ENCODE results near the gene FRMPD4. TPM values are rescaled to one million over a fixed set of nuclear protein-coding genes. Genes with fewer than 3 reads are reported as not detected.

FRMPD4 gene
- total RNA-seq, 1 experiment from 2014 or later: not detected

- no peak for DNase-seq
- CTCF ChIA-PET: no interaction called here
These were observed 281.3 kb downstream of the FRMPD4 start for GRCh38 chrX:12419591-12419990.

GRCh38 chrX:12421918-12422317 lies 283.6 kb downstream of the FRMPD4 start:
- H3K9me2 ChIP-seq (ENCODE audit: insufficient read depth): no peaks in the 10 kb centered on the region
- no peaks in the 10 kb centered on the region for H3F3A ChIP-seq (ENCODE audit: insufficient read depth, low read depth)
- no peak for DNase-seq
- intact Hi-C loops (cut with micrococcal nuclease; ENCODE audit: unreplicated experiment): no loop called here
- H3K4me3 ChIP-seq: no peak overlapping the region
- no peaks in the 10 kb centered on the region for H3K9me3 ChIP-seq (ENCODE audit: insufficient read depth, low read depth)
- no peak overlapping the region for H3K27ac ChIP-seq
- H3K79me2 ChIP-seq (ENCODE audit: low read depth): no peaks in the 10 kb centered on the region
- H4K20me1 ChIP-seq (ENCODE audit: insufficient read depth): no peaks in the 10 kb centered on the region
- BruUV-seq (replicated peaks): no TSS peak
- TF ChIP-seq EZH2 (IDR thresholded peaks at IDR 0.05; ENCODE audit: low read depth) (no peak), CTCF (conservative IDR thresholded peaks at IDR 0.05) (no peak)
- ChIA-PET POLR2A (ENCODE audit: unreplicated experiment) (no interaction called here), CTCF (interaction anchor here (0.6 kb wide), 1 partner anchor 411 kb away, joined by 3 read pairs; no protein-coding TSS in a partner anchor)
- no peak overlapping the region for H3K4me2 ChIP-seq
- no peaks in the 10 kb centered on the region for H3K36me3 ChIP-seq (ENCODE audit: low read depth)
- no peak overlapping the region for H2AFZ ChIP-seq
- H3K27me3 ChIP-seq (ENCODE audit: insufficient read depth, low read depth): no peaks in the 10 kb centered on the region
- no peaks in the 10 kb centered on the region for H3K4me1 ChIP-seq (replicated peaks; ENCODE audit: insufficient read depth)

More at GRCh38 chrX:12419591-12419990, 281.3 kb downstream of the FRMPD4 start:
- H3K79me2 ChIP-seq (ENCODE audit: low read depth): no peaks in the 10 kb centered on the region
- no peaks in the 10 kb centered on the region for H4K20me1 ChIP-seq (ENCODE audit: insufficient read depth)
- no peaks in the 10 kb centered on the region for H3K4me1 ChIP-seq (replicated peaks; ENCODE audit: insufficient read depth)
- no peaks in the 10 kb centered on the region for H3F3A ChIP-seq (ENCODE audit: insufficient read depth, low read depth)
- H2AFZ ChIP-seq: no peak overlapping the region
- no peaks in the 10 kb centered on the region for H3K9me3 ChIP-seq (ENCODE audit: insufficient read depth, low read depth)
- no peak overlapping the region for H3K4me3 ChIP-seq
- no peak overlapping the region for H3K27ac ChIP-seq
- intact Hi-C loops (cut with micrococcal nuclease; ENCODE audit: unreplicated experiment): no loop called here
- no peaks in the 10 kb centered on the region for H3K9me2 ChIP-seq (ENCODE audit: insufficient read depth)
- BruUV-seq (replicated peaks): no TSS peak
- POLR2A ChIA-PET (ENCODE audit: unreplicated experiment): no interaction called here
- H3K36me3 ChIP-seq (ENCODE audit: low read depth): no peaks in the 10 kb centered on the region
- no peak overlapping the region for H3K4me2 ChIP-seq
- TF ChIP-seq CTCF (conservative IDR thresholded peaks at IDR 0.05): no peak
- no peak for TF ChIP-seq EZH2 (IDR thresholded peaks at IDR 0.05; ENCODE audit: low read depth)
- H3K27me3 ChIP-seq (ENCODE audit: insufficient read depth, low read depth): no peaks in the 10 kb centered on the region

GRCh38 chrX:12423346-12423745 lies 285.1 kb downstream of the FRMPD4 start:
- DNase-seq: no peak
- H3F3A ChIP-seq (ENCODE audit: insufficient read depth, low read depth): no peaks in the 10 kb centered on the region
- CTCF ChIA-PET: no interaction called here
- POLR2A ChIA-PET (ENCODE audit: unreplicated experiment): no interaction called here
- no peaks in the 10 kb centered on the region for H4K20me1 ChIP-seq (ENCODE audit: insufficient read depth)
- no peaks in the 10 kb centered on the region for H3K9me2 ChIP-seq (ENCODE audit: insufficient read depth)
- no peaks in the 10 kb centered on the region for H3K36me3 ChIP-seq (ENCODE audit: low read depth)
- no peak for TF ChIP-seq EZH2 (IDR thresholded peaks at IDR 0.05; ENCODE audit: low read depth)
- H3K27me3 ChIP-seq (ENCODE audit: insufficient read depth, low read depth): no peaks in the 10 kb centered on the region
- H3K9me3 ChIP-seq (ENCODE audit: insufficient read depth, low read depth): no peaks in the 10 kb centered on the region
- no peak overlapping the region for H3K4me3 ChIP-seq
- no peak overlapping the region for H3K4me2 ChIP-seq
- no peaks in the 10 kb centered on the region for H3K4me1 ChIP-seq (replicated peaks; ENCODE audit: insufficient read depth)
- no peak overlapping the region for H3K27ac ChIP-seq
- intact Hi-C loops (cut with micrococcal nuclease; ENCODE audit: unreplicated experiment): no loop called here
- no TSS peak for BruUV-seq (replicated peaks)
- H3K79me2 ChIP-seq (ENCODE audit: low read depth): no peaks in the 10 kb centered on the region
- H2AFZ ChIP-seq: no peak overlapping the region

- no peaks in the 10 kb centered on the region for H4K20me1 ChIP-seq (ENCODE audit: insufficient read depth)
- POLR2A ChIA-PET (ENCODE audit: unreplicated experiment): no interaction called here
- no TSS peak for BruUV-seq (replicated peaks)
These were observed 287.2 kb downstream of the FRMPD4 start for GRCh38 chrX:12425496-12425895.

More at GRCh38 chrX:12425496-12425895, 287.2 kb downstream of the FRMPD4 start:
- Histone ChIP-seq H3K9me2 (ENCODE audit: insufficient read depth) (no peaks in the 10 kb centered on the region), H3K4me3 (no peak overlapping the region), H3K4me1 (replicated peaks; ENCODE audit: insufficient read depth) (no peaks in the 10 kb centered on the region), H3K79me2 (ENCODE audit: low read depth) (no peaks in the 10 kb centered on the region), H3F3A (ENCODE audit: insufficient read depth, low read depth) (no peaks in the 10 kb centered on the region), H3K27ac (no peak overlapping the region), H3K9me3 (ENCODE audit: insufficient read depth, low read depth) (no peaks in the 10 kb centered on the region), H3K4me2 (no peak overlapping the region), H3K27me3 (ENCODE audit: insufficient read depth, low read depth) (no peaks in the 10 kb centered on the region), H2AFZ (no peak overlapping the region), H3K36me3 (ENCODE audit: low read depth) (no peaks in the 10 kb centered on the region)
- CTCF ChIA-PET: no interaction called here
- intact Hi-C loops (cut with micrococcal nuclease; ENCODE audit: unreplicated experiment): no loop called here
- DNase-seq: no peak
- TF ChIP-seq EZH2 (IDR thresholded peaks at IDR 0.05; ENCODE audit: low read depth) (no peak), CTCF (conservative IDR thresholded peaks at IDR 0.05) (no peak)

Measured in PC-9 (cell line).